Upper lobe of right lung (tissue), 1 donor: ENCODE results near the gene CASQ2. TPM values are rescaled to one million over a fixed set of nuclear protein-coding genes. Genes with fewer than 3 reads are reported as not detected.

ENCODE experiments used
- ATAC-seq: fragments of 200-7000 bp; cut with Tn5 transposase; one replicate; pipeline ENCODE4 v1.9.1; 2020; ENCODE audit warnings: mild to moderate bottlenecking, moderate library complexity
- DNase-seq: peaks from one replicate; pipeline ENCODE4 v3.0.0-alpha.2; 2020
- H3K27ac ChIP-seq: fragments of 200-600 bp; one replicate; pipeline ENCODE4 v1.8.0; 2022
- H3K27me3 ChIP-seq: fragments of 200-600 bp; one replicate; pipeline ENCODE4 v1.8.0; 2022; ENCODE audit warnings: mild to moderate bottlenecking
- H3K36me3 ChIP-seq: fragments of 200-600 bp; one replicate; pipeline ENCODE4 v1.8.0; 2022
- H3K4me1 ChIP-seq: fragments of 200-600 bp; one replicate; pipeline ENCODE4 v1.8.0; 2022
- H3K4me3 ChIP-seq: fragments of 200-600 bp; one replicate; pipeline ENCODE4 v1.8.0; 2022; ENCODE audit warnings: mild to moderate bottlenecking
- H3K9me3 ChIP-seq: fragments of 200-600 bp; one replicate; pipeline ENCODE4 v1.8.0; 2022
- CTCF ChIP-seq: fragments of 200-600 bp; IDR thresholded peaks from one replicate; pipeline ENCODE4 v1.8.0; 2022; ENCODE audit warnings: antibody characterized with exemption
- intact Hi-C: fragments of 100-400 bp; cut with DNase I; formaldehyde crosslinking; loops from one replicate; pipeline ENCODE4 v1.11.0; 2022
- long read RNA-seq: library from polyadenylated mRNA; unstranded; transcript quantifications from one replicate; pipeline ENCODE4 v2.0.0, GENCODE V29; 2021
- total RNA-seq: library from RNA; stranded (reverse); fragmentation: NEBNext Ultra II Directional; extraction: Animal tissue kit (Norgen Biotek cat#: 25700); gene quantifications from one replicate; pipeline ENCODE4 v1.2.1, GENCODE V29; 2021
- donor health status: DM: no; HTN: yes; CAD: no; lungs with severe emphysema.

The CASQ2 gene
- 1.3 TPM for total RNA-seq
- long read RNA-seq, partial matches to known transcripts, result 0 of 1 reads
- long read RNA-seq, other reads (novel, unspliced or antisense), result 0 of 1 reads

GRCh38 chr1:115768549-115768948, at the start of gene CASQ2:
CASQ2 (minus strand) TSS chr1:115768714; CDS start chr1:115768541, 173 bp downstream.
- Histone ChIP-seq H3K4me1 (peaks cover 7% of the 10 kb centered on the region), H3K4me3 (no peak within 1 kb of the TSS), H3K27me3 (no peaks in the 10 kb centered on the region), H3K36me3 (no peaks in the 10 kb centered on the region), H3K27ac (no peak within 1 kb of the TSS), H3K9me3 (no peaks in the 10 kb centered on the region)
- ATAC-seq (no peak), DNase-seq (no peak)
- intact Hi-C loops, result loop anchor here (5.0 kb wide), 1 partner anchor 51 kb away; no protein-coding TSS in a partner anchor
- TF ChIP-seq CTCF, result no peak

GRCh38 chr1:115815694-115816093, 47.2 kb upstream of the CASQ2 start:
- ATAC-seq, result no peak
- Histone ChIP-seq H3K27me3 (no peaks in the 10 kb centered on the region), H3K4me1 (peaks cover 4% of the 10 kb centered on the region), H3K4me3 (no peak overlapping the region), H3K9me3 (no peaks in the 10 kb centered on the region), H3K36me3 (no peaks in the 10 kb centered on the region), H3K27ac (no peak overlapping the region)
- intact Hi-C loops, result no loop called here
- no peak for TF ChIP-seq CTCF
- no peak for DNase-seq

GRCh38 chr1:115814685-115815398, 46.3 kb upstream of the CASQ2 start:
- ATAC-seq (no peak), DNase-seq (no peak)
- no peak overlapping the region for H3K27ac ChIP-seq
- intact Hi-C loops, result no loop called here
- no peak overlapping the region for H3K4me3 ChIP-seq
- TF ChIP-seq CTCF, result no peak
- peaks cover 13% of the 10 kb centered on the region for H3K4me1 ChIP-seq
- no peaks in the 10 kb centered on the region for H3K9me3 ChIP-seq
- no peaks in the 10 kb centered on the region for H3K36me3 ChIP-seq
- no peaks in the 10 kb centered on the region for H3K27me3 ChIP-seq

- TF ChIP-seq CTCF, result no peak
- intact Hi-C loops, result no loop called here
- H3K27me3 ChIP-seq, result no peaks in the 10 kb centered on the region
- no peaks in the 10 kb centered on the region for H3K9me3 ChIP-seq
- ATAC-seq (peak; percentile 45), DNase-seq (no peak)
- no peak overlapping the region for H3K27ac ChIP-seq
- no peak overlapping the region for H3K4me3 ChIP-seq
- H3K4me1 ChIP-seq, result peaks cover 14% of the 10 kb centered on the region
- no peaks in the 10 kb centered on the region for H3K36me3 ChIP-seq
Observed at GRCh38 chr1:115813727-115814126, 45.2 kb upstream of the CASQ2 start.

GRCh38 chr1:115811140-115811828, 42.8 kb upstream of the CASQ2 start:
- H3K27ac ChIP-seq, result peak overlapping the region; percentile 52
- DNase-seq (peak; percentile 80), ATAC-seq (peak; percentile 90)
- peaks cover 14% of the 10 kb centered on the region for H3K4me1 ChIP-seq
- H3K9me3 ChIP-seq, result no peaks in the 10 kb centered on the region
- intact Hi-C loops, result no loop called here
- no peaks in the 10 kb centered on the region for H3K27me3 ChIP-seq
- H3K36me3 ChIP-seq, result no peaks in the 10 kb centered on the region
- TF ChIP-seq CTCF, result no peak
- no peak overlapping the region for H3K4me3 ChIP-seq
